Left colon (tissue), 2 donors: ENCODE results near the gene DMRTC1B. TPM values are rescaled to one million over a fixed set of nuclear protein-coding genes. Genes with fewer than 3 reads are reported as not detected.

ENCODE experiments used
- total RNA-seq, 2 donors: library from RNA; stranded (reverse); fragmentation: NEBNext Ultra II Directional; extraction: Animal tissue kit (Norgen Biotek cat#: 25700); gene quantifications; one replicate each; pipeline ENCODE4 v1.2.1, GENCODE V29; 2021
- donor health status: DM: no; HTN: no; CAD: no.
- donor health status: DM: yes; HTN: yes; CAD: no.

Gene DMRTC1B
- total RNA-seq, 2 donors from 2014 or later = 0.61 TPM; not detected in 1

Other genes starting within 250 kb of the DMRTC1B start
- gene HDAC8, start 204.0 kb upstream of the DMRTC1B start, total RNA-seq = 10 to 100 TPM; 19.0 to 24.6 TPM
- 1 to 10 TPM; 3.9 TPM for gene PHKA1, start 62.6 kb upstream of the DMRTC1B start, total RNA-seq
- not detected for gene FAM236B, start 5.8 kb downstream of the DMRTC1B start, total RNA-seq
- not detected for gene FAM236D, start 31.3 kb downstream of the DMRTC1B start, total RNA-seq
- not detected for gene FAM236C, start 135.7 kb downstream of the DMRTC1B start, total RNA-seq
- not detected for gene FAM236A, start 161.3 kb downstream of the DMRTC1B start, total RNA-seq
- gene DMRTC1, start 166.9 kb downstream of the DMRTC1B start, total RNA-seq = under 1 TPM in 1 of 2 donors, not detected in 1; 0.40 TPM
- not detected for gene PABPC1L2B, start 226.0 kb downstream of the DMRTC1B start, total RNA-seq